COLO668 (cell line): ENCODE measurements around the gene SPATA16.
"Not testable (repeated sequence)": the region's sequence is repeated elsewhere in the genome, so short reads cannot be mapped to it uniquely, and the experiment has no call there.

Source experiments
- DNase-seq: peaks from one replicate; lab custom pipeline; 2025; ENCODE audit not compliant: unreplicated experiment; lab: John Stamatoyannopoulos, UW

The SPATA16 gene

DNA sequence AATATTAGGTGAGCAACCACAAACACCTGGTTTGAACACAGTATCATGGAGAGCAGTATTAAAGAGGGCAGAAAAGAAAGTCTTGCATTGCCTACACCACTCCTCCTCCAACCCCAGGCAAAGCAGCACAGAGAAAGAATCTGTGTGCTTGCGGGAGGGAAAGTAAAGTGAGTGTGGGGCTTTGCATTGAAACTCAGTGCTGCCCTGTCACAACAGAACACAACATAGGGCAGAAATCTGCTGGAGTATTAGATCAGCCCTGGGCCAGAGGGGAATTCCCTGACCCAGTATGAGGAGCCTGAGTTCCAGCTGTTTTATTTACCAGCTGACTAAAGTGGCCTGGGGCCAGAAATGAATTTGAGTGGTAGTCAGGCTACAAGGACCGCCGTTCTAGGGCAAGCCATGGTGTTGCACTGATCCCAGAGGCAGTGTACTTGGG, 75.5 kb downstream of the SPATA16 start:
- DNase-seq: peak; percentile 17

DNA sequence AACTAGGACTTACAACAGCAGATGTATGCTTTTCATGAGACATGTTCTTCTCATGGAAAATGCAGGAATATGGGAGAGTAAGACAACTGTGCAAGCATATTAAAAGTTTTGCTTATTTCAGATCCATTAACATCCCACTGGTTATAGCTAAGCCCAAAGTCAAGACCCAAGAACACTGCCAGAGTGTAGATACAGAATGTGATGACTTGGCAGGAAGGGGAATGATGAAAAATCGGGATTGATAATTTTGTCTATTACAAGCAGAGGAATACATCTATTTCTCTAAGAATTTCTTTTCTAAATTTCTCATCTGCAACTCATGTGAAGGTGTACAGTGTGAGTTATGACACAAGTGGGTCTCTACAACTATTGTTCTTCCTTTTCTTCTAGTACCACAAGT, 76.4 kb downstream of the SPATA16 start:
- DNase-seq: no peak

DNA sequence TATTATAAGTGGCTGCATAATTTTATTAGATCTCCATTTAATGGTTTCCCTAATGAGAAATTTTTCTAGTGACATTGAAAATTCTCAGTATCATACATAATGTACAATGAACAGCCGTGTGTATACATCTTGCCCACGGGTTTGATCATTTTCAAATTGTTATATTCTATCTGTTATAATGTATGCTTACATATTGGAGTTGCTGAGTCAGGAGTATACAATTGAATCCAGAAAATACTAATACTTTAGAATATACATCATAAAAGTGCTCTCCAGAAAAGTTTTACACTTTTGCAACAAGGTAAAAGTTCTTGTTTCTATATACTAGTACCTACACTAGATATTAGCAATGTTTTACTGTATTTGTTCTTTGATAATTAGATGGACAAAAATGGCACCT, 82.8 kb downstream of the SPATA16 start:
- DNase-seq: no peak

DNA sequence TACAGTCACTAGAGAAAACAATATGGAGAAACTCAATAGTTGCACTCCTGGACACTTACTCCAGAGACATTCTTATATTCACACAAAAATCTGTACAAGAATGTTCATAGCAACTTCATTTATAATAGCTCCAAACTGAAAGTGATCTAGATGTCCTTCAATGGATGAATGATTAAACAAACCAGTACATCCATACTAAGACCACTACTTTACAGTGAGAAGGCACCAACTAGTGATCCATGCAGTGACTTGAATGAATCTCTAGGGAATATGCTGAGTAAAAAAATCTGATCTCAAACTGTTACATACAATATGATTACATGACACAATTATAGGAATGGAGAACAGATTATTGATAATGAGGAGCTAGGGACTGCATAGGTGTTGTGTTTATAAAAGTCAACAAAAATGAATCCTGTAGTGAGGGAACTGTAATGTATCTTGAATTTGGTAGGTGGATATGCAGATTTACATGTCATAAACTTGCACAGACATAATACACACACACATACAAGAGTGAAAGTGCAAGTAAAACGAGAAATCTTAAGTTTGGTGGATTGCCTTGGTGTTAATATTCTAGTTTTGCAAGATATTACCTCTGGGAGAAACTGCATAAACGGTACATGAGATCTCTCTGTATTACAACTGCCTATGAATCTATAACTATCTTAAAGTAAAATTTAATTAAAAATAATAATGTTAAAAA, 85.7 kb downstream of the SPATA16 start:
- DNase-seq: no peak

DNA sequence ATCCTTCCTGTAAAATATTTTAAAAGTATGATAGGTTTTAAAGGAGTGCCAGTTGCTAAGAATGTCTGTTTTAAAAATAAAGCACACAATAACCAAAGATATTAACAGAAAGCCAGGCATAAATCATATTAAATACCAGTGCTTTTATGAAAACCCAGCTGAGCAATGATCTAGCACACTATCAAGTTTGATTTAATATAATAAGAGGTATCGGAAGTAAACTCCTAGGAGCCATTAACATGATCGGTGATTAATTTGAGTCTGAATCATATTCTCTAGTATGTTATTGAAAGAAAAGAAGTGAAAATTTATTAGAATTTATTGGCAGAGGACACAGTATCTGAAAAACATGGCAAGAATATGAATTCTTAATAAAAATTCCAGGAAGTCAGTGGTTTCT, 91.7 kb downstream of the SPATA16 start:
- DNase-seq: no peak

DNA sequence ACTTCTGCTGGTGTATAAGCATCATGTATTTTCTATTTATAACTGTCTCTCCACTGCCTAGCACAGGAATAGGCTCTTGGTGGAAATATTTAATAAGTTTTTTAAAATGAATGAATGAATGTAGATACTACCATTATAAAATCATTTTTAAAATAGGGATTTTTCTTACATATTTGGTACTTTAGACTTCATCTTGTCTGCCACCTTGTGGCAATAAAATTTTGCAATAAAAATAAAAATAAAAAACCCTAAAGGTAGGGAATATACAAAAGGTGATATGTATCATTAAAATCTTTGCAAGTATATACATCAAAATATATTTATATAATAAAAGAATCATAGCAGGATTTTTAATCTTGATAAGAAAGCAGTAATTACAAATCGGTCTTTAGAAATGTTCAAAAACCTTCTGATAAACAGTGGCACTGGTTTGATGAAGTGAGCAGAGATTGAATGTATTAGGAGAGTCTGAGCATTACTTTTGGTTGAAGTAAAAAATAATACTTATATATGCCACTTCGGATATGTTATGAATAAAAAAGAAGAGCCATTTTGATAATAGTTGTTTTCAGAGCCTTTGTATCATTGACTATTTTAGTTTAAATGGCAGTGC, 95.2 kb downstream of the SPATA16 start:
- DNase-seq: no peak

DNA sequence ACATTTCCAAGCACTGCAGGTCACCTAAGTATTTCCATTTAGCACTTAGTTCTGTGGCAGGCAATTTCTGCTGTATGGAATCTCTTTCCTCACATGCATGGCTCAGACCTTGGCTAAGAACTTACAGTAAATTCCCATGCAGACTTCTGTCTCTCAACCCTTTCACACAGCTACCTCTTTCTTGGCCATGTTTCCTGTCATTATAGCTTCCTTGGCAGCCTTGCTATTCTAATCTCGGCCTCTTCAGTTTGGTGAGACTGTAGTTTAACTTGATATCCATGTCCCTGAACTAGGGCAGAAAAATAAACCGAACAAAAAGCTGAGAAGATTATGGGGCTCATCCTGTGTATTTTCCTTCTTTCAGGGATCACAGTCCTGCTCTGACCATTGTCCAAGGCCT, 96.0 kb downstream of the SPATA16 start:
- DNase-seq: no peak

DNA sequence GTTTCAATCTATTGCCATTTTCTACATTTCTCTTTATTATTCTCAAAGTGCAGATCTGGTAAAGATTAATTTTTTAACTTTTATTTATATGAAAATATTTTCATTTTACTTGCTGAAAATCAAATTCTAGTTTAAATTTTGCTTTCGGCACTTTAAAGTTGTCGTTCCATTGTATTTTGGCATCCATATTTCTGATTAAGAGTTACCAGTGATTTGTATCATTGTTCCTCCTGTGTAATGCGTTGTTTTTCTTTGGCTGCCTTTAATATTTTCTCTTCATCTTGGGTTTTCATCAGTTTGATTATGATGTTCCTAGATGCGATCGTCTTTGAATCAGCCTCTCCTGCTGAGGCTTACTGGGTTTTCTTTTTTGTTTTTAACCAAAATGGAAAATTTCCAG, 97.3 kb downstream of the SPATA16 start:
- DNase-seq: no peak

DNA sequence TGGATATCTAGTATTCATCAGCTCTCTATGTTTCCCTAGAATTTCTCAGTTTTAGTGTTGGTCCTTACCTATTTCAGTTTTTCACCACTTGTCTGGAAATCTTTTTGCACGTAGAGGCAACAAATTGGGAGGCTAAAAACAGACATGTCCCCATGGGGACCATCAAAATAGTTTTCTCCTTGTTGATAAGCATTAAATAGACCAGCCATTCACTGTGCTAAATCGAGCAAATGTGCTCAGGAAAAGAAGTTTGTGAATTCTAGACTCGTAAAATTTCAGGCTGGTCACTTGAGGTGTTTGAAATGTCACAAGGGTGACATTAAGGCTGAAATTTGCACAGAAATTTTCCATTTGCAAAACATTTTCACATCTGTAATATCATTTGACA, 102.6 kb downstream of the SPATA16 start:
- DNase-seq: no peak

DNA sequence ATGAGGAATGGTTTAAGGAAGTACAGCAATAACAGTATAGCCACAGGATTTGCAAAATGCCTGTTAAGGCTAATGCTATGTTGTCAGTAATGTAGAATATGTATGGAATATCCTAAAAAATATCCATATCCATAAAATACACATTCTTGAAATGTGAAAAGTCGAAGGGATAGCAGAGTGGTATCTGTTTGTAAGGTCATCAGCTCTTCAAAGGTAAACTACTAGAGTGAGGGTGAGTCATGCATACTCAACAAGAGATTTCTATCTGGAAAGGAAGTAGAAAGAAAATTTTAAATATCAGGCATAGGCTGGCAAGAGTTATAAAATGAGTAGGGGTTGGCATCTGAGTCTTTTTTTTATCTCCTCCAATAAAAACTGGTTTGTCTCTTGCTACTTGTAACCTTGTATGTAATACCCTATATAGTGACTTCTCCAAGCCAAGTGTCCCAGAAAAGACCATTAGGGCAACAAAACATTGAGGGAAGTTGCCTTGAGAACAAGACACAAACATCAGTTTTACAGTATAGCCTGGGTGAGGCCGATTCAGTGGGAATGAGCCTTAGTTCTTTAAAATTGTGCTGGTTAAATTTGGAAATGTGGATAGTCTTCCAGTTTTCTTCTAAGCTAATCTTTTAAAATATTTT, 103.1 kb downstream of the SPATA16 start:
- no peak for DNase-seq

DNA sequence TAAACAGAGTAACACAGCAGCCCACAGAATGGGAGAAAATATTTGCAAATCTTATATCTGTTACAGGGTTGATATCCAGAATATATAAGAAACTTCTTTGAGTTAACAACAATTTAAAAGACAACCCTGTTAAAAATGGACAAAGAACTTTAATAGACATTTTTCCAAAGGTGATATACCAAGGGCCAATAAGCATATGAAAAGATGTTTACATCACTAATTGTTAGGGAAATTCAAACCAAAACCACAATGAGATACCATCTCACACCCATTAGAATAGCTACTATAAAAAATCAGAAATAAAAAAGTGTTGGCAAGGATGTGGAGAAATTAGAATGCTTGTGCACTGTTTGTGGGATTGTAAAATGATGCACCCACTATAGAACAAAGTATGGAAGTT, 110.8 kb downstream of the SPATA16 start:
- no peak for DNase-seq

DNA sequence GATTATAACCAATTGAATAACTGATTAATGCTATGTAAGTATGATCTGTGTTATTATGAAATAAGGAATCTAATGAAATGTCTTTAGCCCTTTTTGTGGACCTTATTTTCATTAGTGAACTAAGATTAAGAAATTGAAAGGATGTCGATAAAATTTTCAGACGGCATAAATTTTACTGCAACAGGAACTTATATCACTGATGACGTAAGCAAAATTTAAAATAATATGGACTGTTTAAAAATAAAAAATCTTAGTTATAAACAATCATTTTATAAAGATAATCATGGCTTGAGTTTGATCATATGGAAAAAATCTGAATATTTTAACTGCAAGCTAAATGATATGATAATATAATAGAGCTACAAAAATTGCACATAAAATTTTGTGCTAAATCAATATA, 112.7 kb downstream of the SPATA16 start:
- no peak for DNase-seq

DNA sequence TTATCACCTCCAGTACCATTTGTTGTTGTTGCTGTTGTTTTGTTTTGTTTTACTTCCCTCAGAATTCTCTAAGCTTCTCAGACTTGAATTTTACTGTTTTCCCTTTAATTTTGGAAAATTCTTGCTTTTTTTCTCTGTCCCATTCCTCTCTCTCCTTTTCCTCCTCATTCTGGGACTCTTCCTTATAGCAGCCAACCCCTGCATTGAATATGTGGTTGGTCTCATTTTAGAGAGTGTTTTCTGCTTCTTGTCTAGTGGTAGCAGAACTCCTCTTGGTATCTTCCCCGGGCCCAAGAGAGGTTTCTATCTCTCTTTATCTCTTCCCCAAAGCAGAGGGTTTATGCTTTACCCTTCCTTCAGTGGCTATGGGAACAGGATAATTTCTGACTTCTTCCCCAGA, 113.6 kb downstream of the SPATA16 start:
- DNase-seq: no peak

DNA sequence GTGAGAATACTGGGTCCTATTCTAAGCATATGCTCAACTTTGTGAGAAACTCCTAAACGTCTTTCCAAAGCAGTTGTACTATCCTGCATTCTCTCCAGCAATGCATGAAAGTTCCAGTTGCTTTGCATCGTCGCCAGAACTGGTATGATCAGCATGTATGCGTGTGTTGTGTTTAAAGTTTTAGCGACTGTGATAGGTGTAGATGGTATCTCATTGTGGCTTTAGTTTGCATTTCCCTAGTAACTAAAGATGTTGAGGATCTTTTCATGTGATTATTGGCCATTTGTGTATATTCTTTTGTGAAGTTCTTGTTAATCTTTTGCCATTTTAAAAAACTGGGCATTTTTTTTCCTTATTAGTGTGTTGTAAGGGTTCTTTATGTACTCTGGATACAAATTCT, 115.1 kb downstream of the SPATA16 start:
- no peak for DNase-seq

DNA sequence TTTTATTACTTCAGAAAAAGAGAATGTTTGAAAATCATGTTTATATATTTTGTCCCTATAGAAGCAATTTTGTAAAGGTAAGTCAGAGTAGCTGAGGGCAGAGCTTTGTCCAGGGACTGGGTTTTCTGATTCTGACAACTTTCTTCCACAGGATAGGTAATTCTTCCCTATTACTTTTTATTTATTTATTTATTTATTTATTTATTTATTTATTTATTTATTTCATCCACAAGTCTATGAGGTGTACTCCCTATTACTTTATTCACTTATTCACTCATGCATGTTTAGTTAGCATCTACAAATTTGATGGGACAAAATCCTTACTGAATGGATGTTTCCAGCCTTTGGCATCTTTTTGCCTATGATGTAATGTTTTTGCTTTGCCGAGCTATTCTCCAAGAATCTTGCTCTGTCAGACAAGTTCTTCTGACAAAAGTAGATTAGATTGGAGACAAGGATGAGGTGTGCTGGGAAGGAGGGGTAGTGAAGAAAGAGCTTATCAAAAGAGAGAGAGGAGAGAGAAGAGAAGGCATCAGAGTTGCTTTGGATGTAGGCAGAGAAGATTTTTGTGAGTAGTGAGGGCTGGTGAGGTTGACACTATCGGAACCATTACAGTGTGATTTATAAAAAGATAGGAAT, 119.4 kb downstream of the SPATA16 start:
- DNase-seq: no peak

DNA sequence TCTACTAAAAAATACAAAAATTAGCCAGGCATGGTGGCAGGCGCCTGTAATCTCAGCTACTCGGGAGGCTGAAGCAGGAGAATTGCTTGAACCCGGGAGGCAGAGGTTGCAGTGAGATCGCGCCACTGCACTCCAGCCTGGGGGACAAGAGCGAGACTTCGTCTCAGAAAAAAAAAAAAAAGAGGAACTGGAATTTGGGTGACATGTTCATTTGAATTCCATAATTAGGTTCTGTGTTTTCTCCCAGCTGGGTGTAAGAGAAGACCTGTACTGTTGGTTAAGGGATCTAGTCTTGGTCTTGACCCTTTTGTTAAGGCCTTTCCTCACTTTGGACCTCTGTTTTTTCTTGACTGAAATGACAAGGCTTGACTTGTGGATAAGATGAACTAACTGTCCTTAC, 120.9 kb downstream of the SPATA16 start:
- not testable (repeated sequence) for DNase-seq

DNA sequence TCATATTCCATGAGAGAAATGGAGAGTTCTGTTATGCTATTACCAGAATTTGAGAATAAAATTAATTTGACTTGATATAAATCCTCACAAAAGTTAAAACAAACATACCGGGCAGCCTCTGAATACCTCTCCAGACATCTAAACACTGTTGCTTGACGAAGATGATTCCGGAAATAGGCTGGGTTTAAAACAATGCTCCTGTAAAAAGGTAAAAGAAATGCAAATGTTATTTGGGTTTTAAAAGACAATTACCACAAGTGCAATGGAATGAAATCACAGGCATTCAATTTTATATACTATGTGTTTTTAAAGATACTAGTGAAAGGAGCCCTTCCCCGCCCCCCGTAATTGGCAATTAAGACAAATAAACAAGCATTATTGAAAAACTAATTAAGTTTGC, 121.7 kb downstream of the SPATA16 start:
- DNase-seq: no peak

DNA sequence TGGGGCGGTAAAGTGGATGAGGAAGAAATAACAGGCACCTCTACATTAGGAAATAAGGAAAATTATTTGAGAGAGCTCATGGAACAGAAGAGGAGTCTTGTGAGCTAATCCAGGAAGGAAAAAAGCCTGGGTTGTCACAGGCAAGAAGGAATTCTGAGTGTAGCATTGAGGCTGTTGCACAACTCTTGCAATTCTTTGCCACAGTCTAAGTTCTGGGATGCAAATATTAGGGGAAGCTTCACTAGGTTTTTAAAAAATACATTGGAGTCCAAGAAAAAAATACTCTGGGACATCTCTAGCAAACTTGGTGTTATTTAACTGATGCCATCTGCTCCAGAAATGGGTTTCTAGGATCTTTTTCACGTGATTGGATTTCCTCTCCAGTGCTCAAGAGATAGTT, 122.3 kb downstream of the SPATA16 start:
- DNase-seq: no peak

DNA sequence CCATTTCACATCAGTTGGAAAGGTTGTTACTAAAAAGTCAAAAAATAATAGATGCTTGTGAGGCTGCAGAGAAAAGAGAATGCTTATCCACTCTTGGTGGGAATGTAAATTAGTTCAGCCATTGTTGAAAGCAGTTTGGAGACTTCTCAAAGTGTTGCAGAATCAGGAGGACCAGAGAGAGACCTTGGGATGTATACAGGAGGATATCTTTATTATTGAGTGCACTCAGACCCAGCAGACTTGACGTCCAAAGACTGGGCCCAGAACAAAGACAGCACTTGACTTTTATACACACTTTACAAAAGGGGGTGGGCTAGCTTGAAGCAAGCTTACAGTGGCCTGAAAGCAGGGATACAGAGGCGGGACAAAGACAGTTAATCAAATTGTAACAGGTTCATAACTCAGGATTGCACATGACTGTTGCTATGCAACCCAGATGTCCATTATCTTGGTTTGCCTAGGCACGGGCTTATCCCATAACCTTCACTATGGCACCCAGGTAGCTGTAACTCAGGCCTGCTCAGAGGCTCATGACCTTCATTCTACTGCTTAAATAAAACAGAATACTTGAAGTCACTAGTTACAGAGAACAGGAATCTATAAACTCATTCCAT, 127.7 kb downstream of the SPATA16 start:
- DNase-seq: no peak

DNA sequence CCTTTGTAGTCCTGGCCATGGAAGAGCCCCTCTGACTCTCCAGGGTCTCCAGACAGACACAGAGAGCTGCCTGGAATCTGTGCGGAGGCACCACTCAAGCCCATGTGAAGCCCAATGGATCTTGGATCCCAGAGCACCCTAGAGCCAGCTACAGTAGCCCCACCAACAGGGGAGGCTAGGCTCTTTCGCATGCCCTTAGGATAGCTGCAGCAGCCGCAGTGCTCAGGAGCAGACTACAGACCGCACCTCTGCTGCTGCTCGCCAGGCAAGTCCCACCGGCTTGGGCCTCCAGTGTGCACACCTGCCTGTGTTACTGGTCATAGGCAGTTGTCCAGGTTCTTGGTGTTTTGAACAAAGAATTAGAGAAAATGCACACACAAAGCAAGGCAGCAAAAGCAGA, 131.6 kb downstream of the SPATA16 start:
- no peak for DNase-seq

DNA sequence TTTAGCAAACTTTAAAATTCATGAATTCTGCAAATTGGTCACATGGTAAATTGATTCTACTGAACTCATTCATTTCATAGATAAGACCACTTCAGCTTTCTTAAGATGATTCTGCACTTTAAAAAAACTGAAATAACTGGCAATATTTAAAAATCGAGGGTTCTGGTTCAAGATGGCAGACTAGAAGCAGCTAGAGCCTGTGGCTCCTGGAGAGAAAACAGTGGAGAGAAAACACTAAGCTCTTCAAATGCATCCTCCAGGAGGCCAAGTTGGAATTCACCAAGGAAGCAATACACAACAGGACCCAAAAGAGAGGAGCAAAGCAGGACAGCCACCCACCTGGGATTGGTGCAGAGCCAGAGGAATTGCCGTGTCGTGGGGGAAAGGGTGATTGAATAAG, 132.1 kb downstream of the SPATA16 start:
- no peak for DNase-seq
